Measurements from ENCODE around the gene IQGAP3. TPM values are rescaled to one million over a fixed set of nuclear protein-coding genes. Genes with fewer than 3 reads are reported as not detected.

The IQGAP3 gene
- total RNA-seq, 2 experiments from 2014 or later: not detected

GRCh38 chr1:156515956-156516355 is 56.4 kb downstream of the IQGAP3 start:
- H3K4me3 ChIP-seq (ENCODE audit: low read length): no peak overlapping the region
- CTCF ChIA-PET: interaction anchor here (1.1 to 1.4 kb wide), 2 partner anchors 9 to 35 kb away, joined by 3 to 5 read pairs; no protein-coding TSS in a partner anchor
- H3K4me1 ChIP-seq (ENCODE audit: insufficient read depth, low read length): no peaks in the 10 kb centered on the region
- no peaks in the 10 kb centered on the region for H3K27me3 Mint-ChIP-seq
- POLR2A ChIA-PET: interaction anchor here (1.1 to 2.3 kb wide), 2 partner anchors 11 to 15 kb away, joined by 4 to 10 read pairs; partner anchors contain the start of gene MEF2D
- no peak overlapping the region for H3K27ac Mint-ChIP-seq
- ATAC-seq (ENCODE audit: poor library complexity): no peak
- intact Hi-C loops (cut with DNase I, micrococcal nuclease): no loop called here
- no peaks in the 10 kb centered on the region for H3K27me3 ChIP-seq (ENCODE audit: control insufficient read depth in 1 of 2, insufficient read depth in 2 of 2, low read length in 2 of 2)
- no peak overlapping the region for H3K4me3 Mint-ChIP-seq
- no peak overlapping the region for H3K27ac ChIP-seq (ENCODE audit: low read depth in 1 of 2, low read length in 2 of 2)
- TF ChIP-seq CTCF (IDR thresholded peaks at IDR 0.05): no peak
- no peak for DNase-seq
- H3K36me3 Mint-ChIP-seq (ENCODE audit: low read depth): no peaks in the 10 kb centered on the region
- no peaks in the 10 kb centered on the region for H3K9me3 Mint-ChIP-seq
- H3K36me3 ChIP-seq (ENCODE audit: insufficient read depth, low read length): no peaks in the 10 kb centered on the region
- no peaks in the 10 kb centered on the region for H3K9me3 ChIP-seq (ENCODE audit: control insufficient read depth in 1 of 2, insufficient read depth in 1 of 2, low read length in 2 of 2)
- H3K4me1 Mint-ChIP-seq (ENCODE audit: low read depth): peaks cover 8% of the 10 kb centered on the region

GRCh38 chr1:156513185-156513584 is 59.2 kb downstream of the IQGAP3 start:
- Histone ChIP-seq H3K36me3 (ENCODE audit: insufficient read depth, low read length) (no peaks in the 10 kb centered on the region), H3K27me3 (ENCODE audit: control insufficient read depth in 1 of 2, insufficient read depth in 2 of 2, low read length in 2 of 2) (no peaks in the 10 kb centered on the region), H3K9me3 (ENCODE audit: control insufficient read depth in 1 of 2, insufficient read depth in 1 of 2, low read length in 2 of 2) (no peaks in the 10 kb centered on the region), H3K27ac (ENCODE audit: low read depth in 1 of 2, low read length in 2 of 2) (no peak overlapping the region), H3K4me3 (ENCODE audit: low read length) (no peak overlapping the region), H3K4me1 (ENCODE audit: insufficient read depth, low read length) (peaks cover 8% of the 10 kb centered on the region)
- no peak for DNase-seq
- TF ChIP-seq CTCF (IDR thresholded peaks at IDR 0.05): no peak
- H3K4me3 Mint-ChIP-seq: no peak overlapping the region
- H3K27ac Mint-ChIP-seq: no peak overlapping the region
- ATAC-seq (ENCODE audit: poor library complexity): no peak
- ChIA-PET CTCF (no interaction called here), POLR2A (interaction anchor here (1.2 kb wide), 1 partner anchor 12 kb away, joined by 5 read pairs; no protein-coding TSS in a partner anchor)
- H3K9me3 Mint-ChIP-seq: no peaks in the 10 kb centered on the region
- H3K36me3 Mint-ChIP-seq (ENCODE audit: low read depth): no peaks in the 10 kb centered on the region
- H3K27me3 Mint-ChIP-seq: no peaks in the 10 kb centered on the region
- peaks cover 21% of the 10 kb centered on the region for H3K4me1 Mint-ChIP-seq (ENCODE audit: low read depth)
- intact Hi-C loops (cut with DNase I, micrococcal nuclease): no loop called here

GRCh38 chr1:156511644-156512043 is 60.7 kb downstream of the IQGAP3 start:
- TF ChIP-seq CTCF (IDR thresholded peaks at IDR 0.05): no peak
- H3K9me3 ChIP-seq (ENCODE audit: control insufficient read depth in 1 of 2, insufficient read depth in 1 of 2, low read length in 2 of 2): no peaks in the 10 kb centered on the region
- Mint-ChIP-seq H3K4me1 (ENCODE audit: low read depth) (peaks cover 34% of the 10 kb centered on the region), H3K36me3 (ENCODE audit: low read depth) (no peaks in the 10 kb centered on the region), H3K27me3 (no peaks in the 10 kb centered on the region), H3K4me3 (no peak overlapping the region), H3K9me3 (no peaks in the 10 kb centered on the region), H3K27ac (no peak overlapping the region)
- peaks cover 13% of the 10 kb centered on the region for H3K4me1 ChIP-seq (ENCODE audit: insufficient read depth, low read length)
- CTCF ChIA-PET: no interaction called here
- ATAC-seq (ENCODE audit: poor library complexity): no peak
- H3K36me3 ChIP-seq (ENCODE audit: insufficient read depth, low read length): no peaks in the 10 kb centered on the region
- no peak overlapping the region for H3K4me3 ChIP-seq (ENCODE audit: low read length)
- intact Hi-C loops (cut with DNase I, micrococcal nuclease): no loop called here
- no peak overlapping the region for H3K27ac ChIP-seq (ENCODE audit: low read depth in 1 of 2, low read length in 2 of 2)
- POLR2A ChIA-PET: no interaction called here
- H3K27me3 ChIP-seq (ENCODE audit: control insufficient read depth in 1 of 2, insufficient read depth in 2 of 2, low read length in 2 of 2): no peaks in the 10 kb centered on the region
- peak in 1 of 14 experiments; percentile 48 for DNase-seq

Measured in CD4-positive, alpha-beta T cell (primary cell).